HuH-7.5 (cell line): ENCODE measurements around the gene NCCRP1.

Source experiments
- DNase-seq: peaks from one replicate; pipeline ENCODE4 v3.0.0; 2011; ENCODE audit warnings: low spot score

NCCRP1 gene

GRCh38 chr19:39246951-39247669 lies 50.3 kb downstream of the NCCRP1 start:
- DNase-seq: no peak

GRCh38 chr19:39247701-39248664 lies 51.2 kb downstream of the NCCRP1 start:
- DNase-seq: no peak

- DNase-seq: no peak
Measured at GRCh38 chr19:39248806-39249205, 52.0 kb downstream of the NCCRP1 start, which contains the start of gene IFNL4. TSS of gene IFNL4 (minus strand) at chr19:39248856.

GRCh38 chr19:39251081-39251480 lies 54.3 kb downstream of the NCCRP1 start:
- DNase-seq: no peak
